ENCODE measurements around the gene PIGQ.

PIGQ gene

GRCh38 chr16:621526-622105, 51.8 kb downstream of the PIGQ start:
- H3K4me3 ChIP-seq (ENCODE audit: low read depth, low read length): no peak overlapping the region
- TF ChIP-seq, protein P1, sequence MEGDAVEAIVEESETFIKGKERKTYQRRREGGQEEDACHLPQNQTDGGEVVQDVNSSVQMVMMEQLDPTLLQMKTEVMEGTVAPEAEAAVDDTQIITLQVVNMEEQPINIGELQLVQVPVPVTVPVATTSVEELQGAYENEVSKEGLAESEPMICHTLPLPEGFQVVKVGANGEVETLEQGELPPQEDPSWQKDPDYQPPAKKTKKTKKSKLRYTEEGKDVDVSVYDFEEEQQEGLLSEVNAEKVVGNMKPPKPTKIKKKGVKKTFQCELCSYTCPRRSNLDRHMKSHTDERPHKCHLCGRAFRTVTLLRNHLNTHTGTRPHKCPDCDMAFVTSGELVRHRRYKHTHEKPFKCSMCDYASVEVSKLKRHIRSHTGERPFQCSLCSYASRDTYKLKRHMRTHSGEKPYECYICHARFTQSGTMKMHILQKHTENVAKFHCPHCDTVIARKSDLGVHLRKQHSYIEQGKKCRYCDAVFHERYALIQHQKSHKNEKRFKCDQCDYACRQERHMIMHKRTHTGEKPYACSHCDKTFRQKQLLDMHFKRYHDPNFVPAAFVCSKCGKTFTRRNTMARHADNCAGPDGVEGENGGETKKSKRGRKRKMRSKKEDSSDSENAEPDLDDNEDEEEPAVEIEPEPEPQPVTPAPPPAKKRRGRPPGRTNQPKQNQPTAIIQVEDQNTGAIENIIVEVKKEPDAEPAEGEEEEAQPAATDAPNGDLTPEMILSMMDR (IDR thresholded peaks at IDR 0.05; ENCODE audit: control insufficient read depth, extremely low read depth, insufficient read depth): no peak
- DNase-seq (ENCODE audit: low read depth): no peak

GRCh38 chr16:622920-623280, 53.1 kb downstream of the PIGQ start:
- H3K4me3 ChIP-seq (ENCODE audit: low read depth, low read length): no peak overlapping the region
- DNase-seq (ENCODE audit: low read depth): no peak
- TF ChIP-seq, protein P1 (IDR thresholded peaks at IDR 0.05; ENCODE audit: control insufficient read depth, extremely low read depth, insufficient read depth): no peak

- no peak for DNase-seq (ENCODE audit: low read depth)
- H3K4me3 ChIP-seq (ENCODE audit: low read depth, low read length): no peak overlapping the region
- TF ChIP-seq, protein P1 (IDR thresholded peaks at IDR 0.05; ENCODE audit: control insufficient read depth, extremely low read depth, insufficient read depth): no peak
These were observed 54.8 kb downstream of the PIGQ start for GRCh38 chr16:624526-625070.

DNA sequence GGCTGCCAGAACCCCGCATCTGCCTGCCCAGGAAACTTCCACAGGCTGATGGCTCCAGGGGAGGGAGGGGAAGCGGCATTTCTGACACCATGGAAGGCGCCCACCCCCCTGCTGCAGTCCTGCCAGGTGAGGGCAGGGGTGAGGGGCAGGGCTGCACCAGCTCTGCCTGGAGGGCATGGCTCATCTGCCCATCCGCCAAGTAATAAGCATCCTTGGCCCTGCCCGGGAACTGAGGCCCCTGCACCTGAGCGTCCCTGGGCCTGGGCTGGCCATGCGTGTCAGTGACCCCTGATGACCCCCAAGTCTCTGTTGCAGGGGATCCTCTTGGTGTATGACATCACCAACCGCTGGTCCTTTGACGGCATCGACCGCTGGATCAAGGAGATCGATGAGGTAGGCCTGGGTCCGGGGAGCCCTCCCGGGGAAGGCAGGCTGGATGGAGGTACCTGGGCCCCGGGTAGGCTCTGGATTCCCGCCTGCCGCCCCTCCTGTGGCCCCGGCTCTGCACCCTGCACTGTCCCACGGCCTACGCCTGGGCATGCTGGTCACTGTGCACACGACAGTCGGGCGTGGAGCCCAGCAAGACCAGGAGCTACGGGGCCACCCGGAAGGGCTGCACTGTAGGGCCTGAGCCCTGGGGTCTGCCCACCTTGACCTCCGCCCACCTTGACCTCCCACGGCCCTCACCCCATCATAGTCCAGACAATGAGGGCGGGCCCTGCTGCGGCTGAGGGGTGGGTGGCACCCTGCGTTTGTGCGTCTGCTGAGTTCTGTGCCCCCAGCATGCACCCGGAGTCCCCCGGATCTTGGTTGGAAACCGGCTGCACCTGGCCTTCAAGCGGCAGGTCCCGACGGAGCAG, 55.6 kb downstream of the PIGQ start:
- TF ChIP-seq, protein P1 (IDR thresholded peaks at IDR 0.05; ENCODE audit: control insufficient read depth, extremely low read depth, insufficient read depth): no peak
- no peak overlapping the region for H3K4me3 ChIP-seq (ENCODE audit: low read depth, low read length)
- DNase-seq (ENCODE audit: low read depth): no peak

DNA sequence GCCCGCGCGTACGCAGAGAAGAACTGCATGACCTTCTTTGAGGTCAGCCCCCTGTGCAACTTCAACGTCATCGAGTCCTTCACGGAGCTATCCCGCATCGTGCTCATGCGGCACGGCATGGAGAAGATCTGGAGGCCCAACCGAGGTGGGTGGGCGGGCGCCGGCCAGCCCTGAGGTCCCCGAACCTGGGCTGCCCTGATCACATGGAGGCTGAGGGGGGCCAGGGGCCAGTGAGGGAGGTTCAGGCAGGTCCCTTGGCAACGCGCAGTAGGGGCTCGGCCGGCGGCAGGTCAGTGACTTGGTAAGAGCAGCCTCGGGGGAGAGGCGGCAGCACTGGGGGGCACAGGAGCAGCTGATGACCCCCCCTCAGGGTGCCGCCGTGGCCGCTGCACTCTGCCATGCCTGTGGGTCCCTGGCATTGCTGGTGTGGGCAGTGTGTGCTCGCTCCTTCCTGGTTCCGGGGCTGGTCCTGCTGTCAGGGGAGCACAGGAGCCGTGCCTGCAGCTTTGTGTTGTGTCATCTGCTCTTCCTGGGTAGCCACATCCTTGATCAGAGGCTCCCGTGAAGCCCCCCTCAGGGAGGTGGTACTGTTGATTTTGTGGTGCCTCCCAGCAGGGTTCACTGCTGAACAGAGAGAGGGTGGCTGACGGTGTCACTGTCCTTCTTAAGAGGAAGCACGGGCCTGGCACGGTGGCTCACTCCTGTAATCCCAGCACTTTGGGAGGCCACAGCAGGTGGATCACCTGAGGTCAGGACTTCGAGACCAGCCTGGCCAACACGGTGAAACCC, 56.4 kb downstream of the PIGQ start:
- no peak overlapping the region for H3K4me3 ChIP-seq (ENCODE audit: low read depth, low read length)
- no peak for DNase-seq (ENCODE audit: low read depth)
- TF ChIP-seq, protein P1 (IDR thresholded peaks at IDR 0.05; ENCODE audit: control insufficient read depth, extremely low read depth, insufficient read depth): no peak

DNA sequence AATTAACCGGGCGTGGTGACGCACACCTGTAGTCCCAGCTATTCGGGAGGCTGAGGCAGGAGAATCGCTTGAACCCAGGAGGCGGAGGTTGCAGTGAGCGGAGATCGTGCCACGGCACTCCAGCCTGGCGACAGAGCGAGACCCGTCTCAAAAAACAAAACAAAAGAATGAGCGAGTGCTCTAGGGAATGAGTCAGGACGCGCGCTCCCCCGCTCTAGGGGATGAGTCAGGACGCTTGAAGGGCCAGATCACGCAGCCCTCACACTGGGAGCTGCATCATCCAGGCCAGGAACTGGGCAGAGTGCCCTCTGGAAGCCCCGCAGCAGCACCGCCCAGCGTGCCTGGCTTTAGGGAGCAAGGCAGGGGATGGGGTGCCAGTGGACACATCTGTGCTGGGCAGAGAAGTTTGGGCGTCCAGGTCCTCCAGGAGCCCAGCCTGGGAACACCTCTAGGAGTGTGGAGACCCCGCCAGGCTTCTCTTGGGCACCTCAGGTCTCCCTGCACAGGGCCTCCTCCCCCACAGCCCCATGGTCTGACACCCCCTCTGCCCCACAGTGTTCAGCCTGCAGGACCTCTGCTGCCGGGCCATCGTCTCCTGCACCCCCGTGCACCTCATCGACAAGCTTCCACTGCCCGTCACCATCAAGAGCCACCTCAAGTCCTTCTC, 57.2 kb downstream of the PIGQ start:
- no peak for DNase-seq (ENCODE audit: low read depth)
- TF ChIP-seq, protein P1 (IDR thresholded peaks at IDR 0.05; ENCODE audit: control insufficient read depth, extremely low read depth, insufficient read depth): no peak

More for the DNA sequence above, 57.2 kb downstream of the PIGQ start:
- no peak overlapping the region for H3K4me3 ChIP-seq (ENCODE audit: low read depth, low read length)

Measured in LNCaP clone FGC (cell line).